M059J (cell line): ENCODE results near the gene TEX53. TPM values are rescaled to one million over a fixed set of nuclear protein-coding genes. Genes with fewer than 3 reads are reported as not detected.

Source experiments
- total RNA-seq: library from RNA; depleted of rRNA; stranded (reverse); fragments of >200 nt; shearing (Covaris generic); gene quantifications from 2 replicates; pipeline ENCODE4 v1.2.3, GENCODE V29; 2014; rRNA removed

TEX53 gene
- total RNA-seq, 1 experiment from 2014 or later, result not detected

Other genes starting within 250 kb of the TEX53 start
- gene WHRN, start 152.3 kb downstream of the TEX53 start, total RNA-seq, result 1.8 and 3.5 TPM in 2 replicates
- gene ATP6V1G1, start 70.0 kb downstream of the TEX53 start, total RNA-seq, result 175 and 227 TPM in 2 replicates
- gene TMEM268, start 46.5 kb downstream of the TEX53 start, total RNA-seq, result 5.3 and 8.3 TPM in 2 replicates
- gene TEX48, start 24.4 kb upstream of the TEX53 start, total RNA-seq, result not detected in 2 replicates
- gene TNFSF15, start 148.2 kb upstream of the TEX53 start, total RNA-seq, result 0.10 and 0.15 TPM in 2 replicates